ENCODE measurements around the gene CYSRT1.

CYSRT1 gene

DNA sequence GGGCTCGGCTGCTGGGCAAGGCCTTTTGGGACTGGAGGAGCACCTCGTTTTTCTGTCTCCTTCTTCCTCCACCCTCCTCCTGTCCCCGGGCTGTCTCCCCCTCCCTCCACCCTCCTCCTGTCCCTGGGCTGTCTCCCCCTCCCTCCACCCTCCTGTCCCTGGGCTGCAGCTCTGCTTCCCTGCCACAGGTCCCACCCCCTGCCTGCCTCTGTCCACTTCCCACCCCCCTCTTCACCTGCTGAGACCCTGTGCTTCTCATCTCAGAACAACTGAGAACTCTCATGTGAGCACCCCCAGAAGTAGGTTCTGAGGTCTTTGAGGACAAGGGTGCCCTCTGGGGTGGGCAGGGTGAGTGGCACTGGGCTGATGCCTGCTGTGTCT is 46.7 kb downstream of the CYSRT1 start:
- DNase-seq (ENCODE audit: low read depth in 2 of 2): no peak

DNA sequence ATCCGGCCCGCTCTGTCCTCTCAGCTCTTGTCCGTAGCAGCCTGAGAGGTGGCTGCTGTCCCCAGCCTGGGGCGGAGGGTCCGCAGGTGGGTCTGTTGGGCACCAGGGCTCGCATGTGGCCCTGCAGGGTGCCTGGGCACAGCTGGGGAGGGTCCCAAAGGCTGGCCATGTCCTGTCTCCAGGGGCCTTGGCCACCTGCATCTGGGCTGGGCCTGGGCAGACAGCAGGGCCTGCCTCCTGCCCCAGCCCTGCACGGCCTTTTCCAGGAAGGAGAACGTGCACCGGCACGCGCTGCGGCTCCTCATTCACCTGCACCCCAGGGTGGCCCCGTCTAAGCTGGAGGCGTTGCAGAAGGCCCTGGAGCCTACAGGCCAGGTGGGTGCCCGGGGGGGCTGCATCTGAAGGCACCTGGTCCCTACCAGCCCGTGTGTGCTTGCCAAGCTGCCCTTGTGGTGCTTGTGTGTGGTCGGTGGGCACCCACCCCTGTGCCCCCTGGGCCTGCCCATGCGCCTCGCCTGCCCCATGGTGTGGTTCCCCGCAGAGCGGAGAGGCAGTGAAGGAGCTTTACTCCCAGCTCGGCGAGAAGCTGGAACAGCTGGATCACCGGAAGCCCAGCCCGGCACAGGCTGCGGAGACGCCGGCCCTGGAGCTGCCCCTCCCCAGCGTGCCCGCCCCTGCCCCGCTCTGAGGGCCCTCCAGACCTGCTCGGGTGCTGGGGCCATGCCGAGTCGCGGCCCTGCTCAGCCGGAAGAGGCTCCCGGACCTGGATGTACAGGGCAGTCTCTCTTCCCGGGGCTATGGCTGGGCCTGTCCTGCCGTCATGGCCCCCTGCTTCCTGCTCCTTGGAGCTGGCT is 47.5 kb downstream of the CYSRT1 start:
- DNase-seq (ENCODE audit: low read depth in 2 of 2): no peak

DNA sequence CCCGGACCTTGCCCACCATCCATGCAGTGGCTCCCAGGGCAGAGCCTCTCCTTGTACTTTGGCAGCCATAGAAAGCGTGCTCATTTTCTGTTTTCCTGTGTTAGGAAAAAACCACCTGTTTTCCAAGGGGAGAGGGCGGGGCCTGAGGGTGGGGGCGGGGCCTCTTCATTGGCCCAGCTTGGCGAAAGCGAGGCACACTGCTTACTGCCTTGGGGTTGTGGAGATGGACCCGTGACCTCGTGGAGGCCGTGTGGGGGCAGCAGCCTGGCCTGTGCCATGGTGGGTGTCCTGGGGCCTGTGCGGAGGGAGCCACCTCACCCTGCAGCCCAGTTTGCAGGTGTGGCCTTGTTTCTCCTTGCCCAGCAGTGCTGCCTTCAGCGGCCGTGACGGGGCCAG is 48.1 kb downstream of the CYSRT1 start:
- DNase-seq (ENCODE audit: low read depth in 2 of 2): no peak

DNA sequence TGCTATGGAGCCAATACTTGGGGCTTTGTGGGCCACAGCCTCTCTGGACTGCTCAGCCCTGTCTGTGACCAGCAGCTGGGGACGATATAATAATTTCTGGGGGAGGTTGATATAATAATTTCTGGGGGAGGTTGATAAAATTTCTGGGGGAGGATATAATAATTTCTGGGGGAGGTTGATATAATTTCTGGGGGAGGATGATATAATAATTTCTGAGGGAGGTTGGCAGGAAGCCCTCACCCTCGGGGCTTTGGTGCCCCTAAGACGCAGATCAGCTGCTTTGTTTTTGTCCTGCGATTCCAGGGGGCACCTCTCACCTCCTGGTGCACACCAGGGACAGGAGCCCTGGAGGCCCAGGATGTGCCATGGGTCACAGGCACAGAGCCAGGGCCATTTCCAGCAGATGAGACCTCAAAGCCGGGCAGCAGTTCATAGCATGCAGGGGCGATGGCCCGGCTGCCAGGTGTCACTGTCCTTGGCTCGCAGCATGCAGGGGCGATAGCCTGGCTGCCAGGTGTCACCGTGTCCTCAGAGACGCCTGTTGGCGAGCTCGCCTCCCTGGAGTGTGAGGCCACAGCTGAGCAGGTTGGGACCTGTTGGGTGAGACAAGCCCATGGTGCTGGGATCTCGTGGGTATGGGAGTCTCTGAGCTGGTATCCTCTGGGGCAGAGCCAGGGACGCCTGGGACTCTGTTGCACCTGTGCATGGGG is 48.8 kb downstream of the CYSRT1 start:
- DNase-seq (ENCODE audit: low read depth in 2 of 2): no peak

DNA sequence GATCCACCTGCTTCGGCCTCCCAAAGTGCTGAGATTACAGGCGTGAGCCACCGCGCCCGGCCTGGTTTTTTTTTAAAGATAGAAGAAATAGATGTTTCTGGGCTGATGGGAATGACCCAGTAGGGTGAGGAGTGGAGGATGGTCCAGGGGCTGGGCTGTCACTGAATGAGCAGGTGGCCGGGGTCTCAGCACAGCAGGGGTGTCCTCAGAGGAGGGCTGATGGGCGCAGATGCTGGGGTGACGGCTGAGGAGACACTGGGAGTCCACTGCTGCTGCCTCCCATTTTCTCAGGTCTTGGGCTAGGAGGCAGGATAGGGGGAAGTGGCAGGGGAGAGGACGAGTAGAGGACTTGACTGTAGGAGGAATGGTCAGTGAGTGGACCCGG is 50.2 kb downstream of the CYSRT1 start:
- no peak for DNase-seq (ENCODE audit: low read depth in 2 of 2)

Measured in stimulated activated CD8-positive, alpha-beta memory T cell treated with anti-CD3 and anti-CD28 coated beads, Interleukin-15, amount 100 ng/mL, for 4 hours (primary cell).